ENCODE data around the gene OR52B2.

DNA sequence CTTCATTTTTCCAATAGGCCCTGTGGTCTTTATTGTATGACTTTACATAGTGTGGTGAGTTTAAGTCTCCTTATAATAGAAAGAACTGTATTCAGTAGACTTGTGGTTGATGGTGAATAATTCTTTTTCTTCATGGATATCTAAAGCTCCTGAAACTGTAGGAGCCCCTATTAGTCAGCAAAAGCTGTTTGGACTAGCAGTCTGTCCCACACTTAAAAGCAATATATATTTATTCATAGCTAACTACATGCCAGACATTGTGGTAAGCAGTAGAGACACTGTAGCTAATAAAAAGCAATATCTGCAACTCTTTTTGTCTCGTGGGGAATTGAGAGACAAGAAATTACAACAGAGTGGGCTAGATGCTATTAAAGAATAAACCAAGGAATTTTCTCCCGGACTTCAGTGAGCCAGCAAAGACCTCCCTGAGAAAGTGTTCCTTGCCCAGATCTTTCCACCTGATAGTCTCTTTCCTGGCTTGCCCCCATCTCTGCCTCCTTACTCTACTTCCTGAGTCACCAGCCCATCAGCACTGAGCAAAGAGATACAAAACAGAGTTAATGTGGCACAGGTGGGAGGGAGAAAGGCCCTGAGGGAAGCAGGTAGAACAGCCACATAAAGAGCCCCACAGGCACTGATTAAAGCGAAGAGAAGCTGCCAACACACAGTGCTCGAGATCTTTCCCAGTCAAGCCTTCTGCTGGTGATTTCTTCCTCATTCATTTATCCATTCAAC lies 27.5 kb upstream of the OR52B2 start:
- no peak for TF ChIP-seq CTCF (IDR thresholded peaks at IDR 0.05)
- no peak for TF ChIP-seq POLR2AphosphoS5 (IDR thresholded peaks at IDR 0.05)
